Inflammatory macrophage treated with lipopolysaccharide for 1 hour (primary cell): ENCODE results near the gene DGKD.
"Not testable (repeated sequence)": the region's sequence is repeated elsewhere in the genome, so short reads cannot be mapped to it uniquely, and the experiment has no call there.

Experiments
- DNase-seq, 2 donors: peaks; one replicate each; pipeline ENCODE4 v3.0.0-alpha.2; 2020 to 2022

The DGKD gene

DNA sequence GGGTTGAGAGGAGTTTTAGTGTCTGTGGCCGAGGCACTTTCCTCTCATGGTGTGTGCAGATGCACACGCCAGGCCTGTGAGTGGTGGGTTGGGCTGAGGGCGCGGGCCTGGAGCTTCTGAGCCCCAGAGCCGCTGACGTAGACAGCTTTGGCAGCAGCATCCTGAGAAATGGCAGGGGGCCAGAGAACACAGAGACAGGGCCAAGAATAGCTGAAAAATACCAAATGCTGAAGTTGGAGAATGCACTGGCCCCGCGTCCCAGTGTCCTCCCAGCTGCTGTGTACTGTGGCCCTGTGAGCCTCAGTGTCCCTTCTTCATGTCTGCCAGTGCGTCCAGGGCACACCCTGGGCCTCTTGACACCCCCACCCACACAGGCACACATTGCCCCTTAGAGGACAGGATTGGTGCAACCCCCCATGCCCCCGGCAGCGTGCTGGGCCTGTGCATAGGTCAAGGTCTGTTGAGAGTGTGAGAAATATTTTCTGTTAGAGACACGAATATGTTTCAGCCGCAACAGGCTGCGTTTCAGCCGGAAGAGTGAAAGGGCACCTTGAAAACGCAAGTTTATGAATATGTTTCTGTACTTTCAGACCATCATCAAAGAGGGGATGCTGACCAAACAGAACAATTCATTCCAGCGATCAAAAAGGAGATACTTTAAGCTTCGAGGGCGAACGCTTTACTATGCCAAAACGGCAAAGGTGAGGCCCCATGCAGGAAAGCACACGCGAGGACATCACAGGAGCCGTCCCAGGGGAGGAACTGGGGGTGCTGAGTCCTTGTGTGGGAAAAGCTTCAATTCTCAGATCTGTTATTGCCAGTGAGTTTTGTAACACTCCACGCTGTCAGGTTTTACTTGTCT is 33.6 kb downstream of the DGKD start:
- DNase-seq: no peak

DNA sequence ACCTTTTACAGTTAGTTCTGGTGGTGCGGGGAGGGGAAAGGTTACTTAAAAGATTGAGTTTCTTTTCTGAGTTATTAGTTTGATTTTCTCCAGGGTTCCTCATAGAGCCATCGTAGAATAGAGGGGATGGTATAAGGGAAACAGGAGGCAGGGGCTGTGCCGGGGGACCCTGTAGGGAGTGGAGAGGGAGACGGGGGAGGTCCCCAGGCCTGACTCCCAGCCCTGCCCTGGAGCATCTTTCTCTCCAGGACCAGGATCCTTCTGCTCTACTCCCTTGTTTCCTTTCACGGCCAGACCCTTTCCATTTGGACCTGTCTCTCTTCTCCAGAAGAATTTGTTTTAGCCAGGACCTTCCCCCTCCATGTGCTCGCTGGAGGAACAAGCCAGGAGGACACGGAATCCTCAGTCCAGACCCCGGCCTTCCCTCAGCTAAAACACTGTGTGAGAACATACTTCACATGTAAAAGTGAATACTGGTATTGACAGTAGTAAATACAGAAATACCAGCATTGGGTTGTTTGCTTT is 35.4 kb downstream of the DGKD start:
- no peak for DNase-seq

DNA sequence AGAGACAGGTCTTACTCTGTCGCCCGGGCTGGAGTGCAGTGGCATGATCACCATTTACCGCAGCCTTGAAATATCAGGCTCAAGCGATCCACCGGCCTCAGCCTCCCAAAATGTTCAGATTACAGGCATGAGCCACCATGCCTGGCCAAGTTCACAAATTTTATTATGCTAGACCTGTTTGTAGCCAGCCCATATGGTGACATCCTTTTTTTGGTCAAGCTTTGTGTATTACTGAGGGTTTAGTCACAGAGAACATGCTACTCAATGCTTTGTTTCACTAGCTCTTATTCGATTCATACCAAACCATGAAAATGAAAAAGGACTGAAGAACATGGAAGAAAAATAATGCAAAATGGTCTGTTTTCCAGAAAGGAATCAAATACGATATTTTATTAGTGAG is 41.4 kb downstream of the DGKD start:
- no peak for DNase-seq

DNA sequence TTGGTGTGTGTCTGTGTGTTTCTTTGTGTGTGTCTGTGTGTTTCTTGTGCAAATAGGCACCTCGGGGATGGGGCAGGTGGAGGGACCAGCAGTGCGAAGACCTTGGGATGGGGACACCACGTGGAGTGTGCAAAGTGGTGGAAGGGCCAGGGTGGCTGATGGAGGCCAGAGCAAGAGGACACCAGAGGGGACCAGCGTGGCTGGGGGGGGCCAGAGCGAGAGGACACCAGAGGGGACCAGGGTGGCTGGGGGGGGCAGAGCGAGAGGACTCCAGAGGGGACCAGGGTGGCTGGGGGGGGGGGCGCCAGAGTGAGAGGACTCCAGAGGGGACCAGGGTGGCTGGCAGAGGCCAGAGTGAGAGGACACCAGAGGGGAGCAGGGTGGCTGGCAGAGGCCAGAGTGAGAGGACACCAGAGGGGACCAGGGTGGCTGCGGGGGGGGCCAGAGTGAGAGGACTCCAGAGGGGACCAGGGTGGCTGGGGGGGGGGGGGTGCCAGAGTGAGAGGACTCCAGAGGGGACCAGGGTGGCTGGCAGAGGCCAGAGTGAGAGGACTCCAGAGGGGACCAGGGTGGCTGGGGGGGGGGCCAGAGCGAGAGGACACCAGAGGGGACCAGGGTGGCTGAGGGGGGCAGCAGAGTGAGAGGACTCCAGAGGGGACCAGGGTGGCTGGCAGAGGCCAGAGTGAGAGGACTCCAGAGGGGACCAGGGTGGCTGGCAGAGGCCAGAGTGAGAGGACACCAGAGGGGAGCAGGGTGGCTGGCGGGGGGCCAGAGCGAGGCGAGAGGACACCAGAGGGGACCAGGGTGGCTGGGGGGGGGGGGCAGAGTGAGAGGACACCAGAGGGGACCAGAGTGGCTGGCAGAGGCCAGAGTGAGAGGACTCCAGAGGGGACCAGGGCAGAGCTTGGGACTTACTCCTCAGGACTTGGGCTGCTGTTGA is 42.7 kb downstream of the DGKD start:
- not testable (repeated sequence) for DNase-seq

DNA sequence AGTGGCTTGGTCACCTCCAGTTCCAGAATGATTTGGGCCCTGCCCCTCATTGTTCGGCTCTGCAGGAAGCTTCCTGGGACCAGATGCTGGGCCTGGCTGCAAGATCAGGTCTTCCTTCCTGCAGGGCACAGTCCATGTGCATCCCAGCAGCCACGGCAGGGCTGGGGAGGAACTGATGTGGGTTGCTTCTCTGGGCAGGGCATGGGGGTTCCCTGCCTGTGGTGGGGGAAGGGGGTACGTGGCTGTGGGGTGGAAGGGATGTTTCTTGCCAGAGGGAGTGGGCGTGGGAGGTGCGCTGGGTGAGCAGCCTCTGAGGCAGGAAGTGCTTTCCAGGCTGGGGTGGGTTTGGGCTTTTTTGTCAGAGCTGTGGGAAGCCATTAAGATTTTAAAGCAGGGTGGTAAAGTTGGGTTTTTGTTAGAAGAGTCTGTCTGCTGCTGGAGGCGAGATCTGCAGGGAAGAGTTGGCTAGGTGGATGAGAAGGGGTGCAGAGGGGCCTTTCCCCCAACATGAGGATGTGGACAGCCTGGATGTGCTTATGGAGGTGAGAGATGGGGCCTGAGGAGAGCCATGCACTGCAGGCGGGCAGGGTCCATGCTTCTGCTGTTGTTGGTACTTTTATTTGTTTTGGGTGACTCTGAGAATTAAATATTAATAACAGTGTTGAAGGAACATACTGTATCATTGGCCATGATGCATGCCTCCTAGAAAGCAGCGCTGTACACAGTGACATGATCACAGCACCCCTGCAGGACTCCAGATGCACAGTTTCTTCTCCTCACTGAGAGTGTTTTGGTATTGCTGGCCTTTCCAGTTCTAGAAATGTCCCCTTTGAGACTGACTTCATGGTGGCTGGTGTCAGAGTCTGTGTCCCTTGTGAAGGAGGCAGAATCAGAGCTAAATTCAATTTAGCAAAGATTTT is 45.3 kb downstream of the DGKD start:
- peak; percentile 21 to 47 for DNase-seq

DNA sequence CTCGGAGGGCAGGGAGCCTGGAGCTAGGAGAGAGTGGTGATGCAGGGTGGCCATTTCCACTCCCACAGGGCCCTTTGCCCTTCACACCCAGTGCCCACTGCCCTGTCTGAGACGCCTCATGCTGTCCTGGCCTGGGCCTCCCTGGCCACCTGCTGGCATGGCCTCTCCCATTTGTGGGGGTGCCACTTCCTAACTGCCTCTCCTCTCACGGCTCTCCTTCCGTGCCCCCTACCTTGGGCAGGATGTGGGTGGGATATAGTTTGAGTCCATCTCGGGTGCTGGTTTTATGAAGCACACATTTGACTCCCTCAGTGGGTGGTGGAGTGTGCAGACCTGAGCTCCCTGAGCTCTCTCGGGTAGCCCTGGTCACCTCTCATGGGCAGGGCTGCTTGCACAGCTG is 46.0 kb downstream of the DGKD start:
- DNase-seq: no peak

DNA sequence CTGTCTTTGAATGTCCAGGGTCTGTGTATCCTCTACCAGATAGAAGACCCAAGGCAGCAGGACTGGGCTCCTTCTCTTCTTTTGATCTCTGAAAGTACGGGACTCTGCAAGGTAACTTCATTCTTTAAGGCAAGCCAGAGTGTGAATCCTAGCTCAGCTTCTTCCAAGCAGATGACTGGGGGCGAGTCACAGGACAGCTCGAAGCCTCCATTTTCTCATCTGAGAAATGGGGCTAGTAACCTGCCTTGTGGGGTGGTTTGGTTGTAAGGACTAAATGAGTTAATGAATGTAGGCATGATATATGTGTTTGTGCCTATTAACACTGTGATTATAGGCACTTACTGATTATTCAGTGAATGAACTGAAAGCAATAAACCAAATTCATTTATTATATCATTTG is 46.7 kb downstream of the DGKD start:
- no peak for DNase-seq

DNA sequence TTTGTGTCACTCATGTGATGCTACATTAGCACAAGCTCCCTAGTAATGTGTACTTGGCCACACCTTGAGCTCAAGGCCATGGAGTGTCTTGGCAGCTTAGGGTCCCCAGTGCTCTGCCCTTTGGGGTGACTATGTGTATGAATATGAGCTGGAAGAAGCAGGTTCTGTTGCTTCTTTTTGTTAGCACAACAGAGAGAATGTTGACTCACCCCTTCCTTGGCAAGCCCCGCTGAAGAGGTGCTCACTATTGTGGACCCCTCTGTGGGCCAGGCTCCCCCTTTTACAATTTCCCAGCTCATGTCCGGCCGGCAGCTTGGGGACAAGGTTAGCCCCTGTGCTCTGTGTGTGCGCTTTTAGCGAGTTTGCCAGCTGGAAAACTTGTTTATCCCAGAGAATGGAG is 48.1 kb downstream of the DGKD start:
- DNase-seq: no peak

DNA sequence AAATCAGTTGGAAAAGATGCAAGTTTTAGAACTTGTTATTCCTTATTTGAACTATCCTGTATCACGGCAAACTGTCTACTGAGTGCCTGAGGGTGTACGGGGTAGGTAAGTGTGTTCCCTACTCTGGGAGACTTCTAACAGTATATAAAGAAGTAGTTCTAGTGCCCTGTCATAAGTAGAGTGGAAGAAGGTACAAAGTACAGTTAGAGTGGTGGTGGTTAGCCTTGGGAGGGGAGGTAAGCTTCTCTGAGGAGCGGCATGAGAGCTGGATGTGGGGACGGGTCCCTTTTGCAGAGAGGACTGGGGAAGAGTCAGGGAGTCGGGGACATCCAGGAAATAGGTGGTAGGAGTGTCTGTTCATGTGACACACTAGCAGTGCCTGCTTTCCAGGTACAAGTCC is 48.5 kb downstream of the DGKD start:
- DNase-seq: no peak

DNA sequence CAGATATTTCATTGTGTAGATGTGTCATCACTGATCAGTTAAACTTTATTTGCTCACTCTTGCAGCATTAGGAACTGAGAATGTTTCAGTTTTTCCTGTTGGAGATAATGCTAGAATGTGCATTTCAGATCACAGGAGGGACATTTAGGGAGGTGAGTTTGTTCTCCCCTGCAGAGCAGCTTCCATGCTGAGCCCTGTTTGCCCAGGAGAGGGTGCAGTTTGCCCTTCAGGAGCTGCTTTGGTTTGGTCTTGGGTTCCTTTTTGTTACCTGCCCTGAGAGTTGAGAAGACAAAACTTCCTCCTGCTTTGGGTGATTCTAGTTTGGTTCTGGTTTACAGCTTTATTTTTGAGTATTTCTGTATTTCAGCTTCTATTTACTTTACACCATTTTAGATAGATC is 49.9 kb downstream of the DGKD start:
- peak in 1 of 2 donors; percentile 14 for DNase-seq

DNA sequence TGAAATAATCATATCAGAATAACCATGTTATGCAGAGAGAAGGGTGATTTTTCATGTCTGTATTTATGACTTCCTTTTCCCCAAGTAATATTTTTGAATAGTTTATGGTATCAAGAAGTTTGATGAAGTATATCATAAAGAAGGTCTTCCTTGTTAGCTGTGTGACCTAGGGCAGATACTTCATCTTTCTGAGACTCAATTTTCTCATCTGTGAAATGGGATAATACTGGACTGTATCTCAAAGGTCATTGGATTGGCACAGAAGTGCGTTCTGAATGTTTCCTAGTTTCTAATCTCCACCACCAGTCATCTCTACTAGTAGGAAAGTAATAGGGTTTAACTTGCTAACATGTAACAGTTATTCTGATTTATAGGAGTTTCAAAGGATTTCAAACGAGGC is 52.6 kb downstream of the DGKD start:
- DNase-seq: no peak

DNA sequence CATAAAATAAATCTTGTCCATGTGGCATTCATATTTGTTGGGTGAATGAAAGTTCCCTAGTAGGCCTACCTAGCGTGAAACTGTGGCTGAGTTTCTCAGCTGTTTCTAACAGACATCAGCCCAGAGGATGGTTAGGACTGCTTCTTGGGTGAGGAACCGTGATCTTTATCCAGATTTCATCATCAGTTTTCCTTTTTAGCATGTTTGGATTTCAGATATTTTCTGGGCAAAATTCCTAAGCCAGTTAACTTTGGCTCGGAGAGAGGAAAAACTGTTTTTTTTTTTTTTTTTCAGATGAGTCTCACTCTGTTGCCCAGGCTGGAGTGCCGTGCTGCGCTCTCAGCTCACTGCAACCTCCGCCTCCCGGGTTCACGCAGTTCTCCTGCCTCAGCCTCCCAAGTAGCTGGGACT is 53.5 kb downstream of the DGKD start:
- no peak for DNase-seq

DNA sequence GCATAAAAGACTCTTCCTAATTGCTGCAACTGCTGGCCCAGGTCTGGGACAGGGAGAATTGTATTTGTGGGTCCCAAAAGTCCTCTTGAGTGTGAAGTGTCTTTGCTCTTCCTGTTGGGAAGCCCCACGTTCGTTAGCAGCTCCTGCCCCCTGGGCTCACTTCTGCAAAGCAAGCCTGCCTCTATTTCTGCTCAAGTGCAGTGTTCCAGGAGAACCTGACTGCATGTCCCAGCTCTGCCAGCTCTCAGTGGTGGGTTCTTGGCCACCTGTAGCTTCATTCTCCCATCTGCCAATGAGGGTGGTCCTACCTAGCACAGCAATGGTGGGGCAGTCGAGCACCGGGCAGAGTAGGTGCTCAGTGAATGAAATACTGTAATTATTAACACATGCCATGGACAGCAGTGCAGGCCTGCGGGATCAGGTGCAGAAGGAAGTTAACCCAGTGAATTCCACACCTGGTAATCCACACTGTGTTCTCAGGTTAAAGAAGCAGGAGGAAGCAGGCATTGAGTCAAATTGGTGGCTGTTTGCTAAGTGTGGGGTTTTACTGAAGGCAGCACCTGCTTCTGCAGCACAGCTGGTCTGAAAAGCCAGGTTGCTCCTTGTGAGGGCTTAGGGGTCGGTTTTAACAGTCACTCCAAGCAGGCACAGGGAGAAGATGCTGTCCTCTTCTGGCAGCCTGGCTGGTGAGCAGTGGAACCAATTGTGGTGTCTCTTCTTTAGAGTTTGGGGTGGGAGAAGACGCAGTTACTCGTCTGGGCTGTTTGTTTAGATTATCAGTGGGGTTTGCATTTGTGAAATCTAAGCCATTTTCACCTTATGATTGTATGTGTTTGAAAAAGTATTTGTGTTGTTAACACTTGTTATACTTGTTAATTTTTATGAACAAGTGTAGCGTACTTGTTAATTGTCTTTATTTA is 54.3 kb downstream of the DGKD start:
- DNase-seq: no peak

DNA sequence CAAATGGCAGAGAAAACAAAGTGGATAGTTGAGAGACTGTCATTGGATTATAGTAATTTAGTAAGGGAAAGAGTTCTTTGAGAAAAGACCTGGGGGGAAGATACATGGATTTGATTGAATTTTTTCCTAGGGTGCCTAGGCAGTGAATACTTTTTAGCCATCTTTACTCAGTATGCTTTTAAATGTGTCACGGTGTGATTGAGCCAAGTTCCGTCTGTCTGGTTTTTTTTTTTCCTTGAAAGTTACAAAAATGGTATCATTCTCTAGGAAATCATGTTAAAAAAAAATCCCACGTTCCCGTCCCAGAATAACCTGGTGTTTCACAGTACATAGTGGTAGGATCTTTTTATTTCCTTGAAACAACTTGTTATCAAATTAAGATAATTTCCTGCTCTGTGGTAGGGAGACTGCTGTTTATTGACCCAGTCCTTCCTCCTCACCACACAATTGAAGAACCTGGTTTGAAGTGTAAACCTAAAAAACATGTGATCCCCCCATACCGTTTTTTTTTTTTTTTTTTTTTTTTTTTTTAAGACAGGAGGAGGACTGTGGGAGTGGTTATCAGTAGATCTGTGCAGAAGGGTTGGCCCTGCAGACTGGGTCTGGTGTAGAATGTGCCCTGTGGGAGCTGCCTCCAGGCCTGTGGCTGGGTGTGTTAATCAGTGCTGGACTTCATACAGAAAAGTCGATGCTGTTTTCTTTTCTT is 55.1 kb downstream of the DGKD start:
- DNase-seq: no peak

DNA sequence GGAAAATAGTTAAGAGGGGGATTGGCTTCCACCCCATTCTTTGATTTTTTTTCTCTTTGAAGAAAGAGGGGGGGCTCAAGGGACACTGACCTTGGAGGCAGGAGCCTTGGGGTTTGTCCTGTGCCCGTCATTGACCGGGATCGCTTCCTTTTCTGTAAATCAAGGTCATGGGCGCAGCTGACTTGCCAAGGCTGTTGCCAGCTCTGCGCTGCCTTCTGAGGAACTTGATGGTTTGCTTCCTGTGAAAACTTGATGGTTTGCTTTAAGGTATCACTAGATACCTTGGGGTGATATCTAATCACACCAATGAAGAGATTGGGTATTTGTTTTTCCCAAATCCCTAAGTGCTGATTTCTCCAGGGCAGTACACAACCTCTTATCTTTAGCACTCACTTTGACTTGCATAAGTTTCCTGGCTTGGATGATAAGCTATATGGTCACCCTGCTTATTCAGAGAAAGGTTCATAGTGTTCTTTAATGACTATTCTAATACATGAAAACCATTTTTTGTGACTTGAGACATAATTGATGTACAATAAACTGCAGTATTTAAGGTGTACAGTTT is 56.0 kb downstream of the DGKD start:
- DNase-seq: no peak

DNA sequence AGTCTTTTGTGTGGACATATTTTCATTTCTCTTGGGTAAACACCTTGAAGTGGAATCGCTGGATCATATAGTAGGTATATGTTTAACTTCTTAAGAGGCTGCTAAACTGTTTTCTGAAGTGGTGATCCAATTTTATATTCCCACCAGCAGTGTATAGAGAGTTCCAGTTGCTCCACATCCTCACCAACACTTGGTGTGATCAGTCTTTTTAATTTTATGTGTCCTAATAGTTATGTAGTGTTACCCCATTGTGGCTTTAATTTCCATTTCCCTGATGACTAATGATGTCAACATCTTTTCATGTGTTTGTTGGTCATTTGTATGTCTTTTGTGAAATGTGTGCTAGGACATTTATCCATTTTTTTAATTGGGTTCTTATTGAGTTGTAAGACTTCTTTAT is 56.9 kb downstream of the DGKD start:
- peak in 1 of 2 donors; percentile 10 for DNase-seq

DNA sequence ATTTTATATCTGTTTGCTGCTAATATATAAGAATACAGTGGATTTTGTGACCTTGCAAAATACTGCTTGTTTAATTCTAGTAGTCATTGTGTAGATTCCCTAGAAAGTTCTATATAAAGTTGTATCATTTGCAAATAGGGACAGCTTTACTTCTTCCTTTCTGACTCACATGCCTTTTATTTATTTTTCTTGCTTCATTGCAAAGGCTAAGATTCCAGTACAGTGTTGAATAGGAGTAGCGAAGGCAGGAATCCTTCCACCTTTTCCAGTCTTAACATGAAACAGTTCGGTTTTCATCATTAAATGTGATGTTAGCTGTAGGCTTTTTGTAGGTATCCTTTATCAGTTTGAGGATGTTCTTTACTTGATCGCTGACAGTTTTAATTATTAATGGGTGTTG is 58.1 kb downstream of the DGKD start:
- no peak for DNase-seq

DNA sequence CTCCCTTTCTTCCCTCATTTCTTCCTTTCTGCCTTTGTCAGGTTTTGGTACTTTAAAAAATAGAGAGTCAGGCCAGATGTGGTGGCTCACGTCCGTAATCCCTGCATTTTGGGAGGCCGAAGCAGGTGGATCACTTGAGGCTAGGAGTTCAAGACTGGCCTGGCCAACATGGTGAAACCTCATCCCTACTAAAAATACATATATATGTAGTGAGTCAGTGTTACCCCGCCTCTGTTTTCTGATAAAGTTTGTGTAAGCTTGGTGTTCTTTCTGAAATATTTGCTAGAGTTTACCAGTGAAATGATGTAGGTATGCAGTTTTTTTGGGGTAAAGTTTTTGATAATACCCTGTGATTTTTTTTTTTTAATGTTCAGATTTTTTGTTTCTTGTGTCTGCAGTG is 58.8 kb downstream of the DGKD start:
- DNase-seq: no peak

DNA sequence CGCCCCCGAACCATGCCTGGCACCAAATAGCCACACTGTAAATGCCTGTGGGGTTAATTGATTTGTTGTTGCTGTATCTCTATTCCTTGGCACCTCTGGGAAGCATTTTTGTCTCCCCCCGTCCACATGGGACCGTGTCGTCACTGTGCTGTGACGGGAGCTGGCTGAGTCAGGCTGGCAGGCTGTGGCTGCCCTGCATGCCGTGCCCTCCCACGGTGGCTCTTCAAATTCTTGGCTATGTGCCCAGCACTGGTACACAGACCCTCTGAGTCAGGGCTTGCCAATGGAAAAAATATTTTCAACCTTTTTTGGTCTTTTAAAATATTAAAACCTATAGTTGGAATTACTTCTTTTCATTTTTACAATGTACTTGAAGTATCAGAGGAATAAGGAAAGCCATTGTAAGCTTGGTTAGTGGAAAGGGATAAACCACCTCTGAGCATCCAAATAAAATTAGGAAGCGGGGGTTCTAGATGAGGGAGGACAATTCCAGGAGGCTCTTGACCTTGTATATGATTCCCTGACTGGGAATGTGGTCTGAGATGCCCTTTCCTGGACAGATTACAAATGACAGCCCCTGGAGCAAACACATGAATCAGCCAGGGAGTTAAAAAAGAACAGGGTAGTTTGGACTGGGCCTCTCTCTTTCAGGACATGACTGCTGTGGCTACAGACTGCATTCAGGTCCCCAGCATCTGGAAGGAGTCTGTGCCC is 59.4 kb downstream of the DGKD start:
- DNase-seq: peak; percentile 27 to 32

DNA sequence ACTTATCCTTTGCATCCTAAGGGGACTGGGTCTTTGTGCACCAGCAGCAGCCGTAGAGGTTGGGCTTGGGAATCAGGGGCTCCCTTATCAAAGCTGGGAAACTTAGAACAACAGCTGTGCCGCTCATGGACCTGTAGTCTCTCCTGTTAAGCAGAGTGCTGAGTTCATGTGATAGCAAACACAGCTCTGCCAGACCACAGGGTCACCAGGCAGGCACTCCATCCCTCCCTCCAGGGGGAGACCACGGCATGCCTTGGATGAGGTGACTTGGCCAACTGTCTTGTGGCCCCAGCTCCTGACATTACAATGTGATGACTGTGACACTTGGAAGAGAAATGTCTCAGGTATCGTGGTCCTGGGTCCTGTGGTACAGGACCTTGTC is 60.0 kb downstream of the DGKD start:
- no peak for DNase-seq
